Endothelial cell of umbilical vein (primary cell): ENCODE results near the gene RET. TPM values are rescaled to one million over a fixed set of nuclear protein-coding genes. Genes with fewer than 3 reads are reported as not detected.

Source experiments
- BruUV-seq: library from RNA; stranded (reverse); fragments of 400-500 nt; replicated peaks from 2 replicates; lab custom pipeline; 2021; lab: Mats Ljungman, UMichigan
- CTCF ChIA-PET: fragments of 300-600, 350-600 bp; sonication (Branson Sonifier 250); formaldehyde crosslinking; loops from one replicate; lab custom pipeline; 2021; ENCODE audit warnings: antibody characterized with exemption, inconsistent platforms; lab: Charles Lee
- POLR2A ChIA-PET: fragments of 300-600, 350-600 bp; sonication (Branson Sonifier 250); formaldehyde crosslinking; loops from one replicate; lab custom pipeline; 2021; ENCODE audit warnings: antibody characterized with exemption, inconsistent platforms; lab: Charles Lee
- DNase-seq: peaks from one replicate; pipeline ENCODE4 v3.0.0-alpha.2; 2011; ENCODE audit warnings: low read depth, low spot score
- FAIRE-seq: peaks from 2 replicates; lab custom pipeline; 2011; peaks lifted over from hg19 to GRCh38; lab: Jason Lieb, UNC
- H2AFZ ChIP-seq: 2 replicates; pipeline ENCODE4 v1.6.0; 2012; ENCODE audit warnings: low read depth, low read length, control low read depth, inconsistent platforms
- H3K27ac ChIP-seq: 2 replicates; pipeline ENCODE4 v1.5.1; 2011; ENCODE audit warnings: low read depth, mild to moderate bottlenecking, control low read depth, low read length, moderate library complexity; ENCODE audit not compliant: insufficient read depth
- H3K27me3 ChIP-seq, 2 experiments: 2 replicates each; pipeline versions ENCODE4 v1.6.0 to v1.6.1; 2011; ENCODE audit warnings: low read length in 2 of 2, mixed read lengths in 1 of 2; ENCODE audit not compliant: control insufficient read depth in 2 of 2, insufficient read depth in 2 of 2
- H3K36me3 ChIP-seq, 2 experiments: 2 replicates in 1 of 2; 3 replicates in 1 of 2; pipeline ENCODE4 v1.5.1; 2011; ENCODE audit warnings: low read length in 2 of 2, mild to moderate bottlenecking in 1 of 2, moderate library complexity in 1 of 2; ENCODE audit not compliant: control insufficient read depth in 2 of 2, insufficient read depth in 2 of 2; ENCODE audit errors: extremely low read depth in 1 of 2
- H3K4me1 ChIP-seq: 3 replicates; pipeline ENCODE4 v1.5.1; 2011; ENCODE audit warnings: mild to moderate bottlenecking, low read length; ENCODE audit not compliant: control insufficient read depth, insufficient read depth; ENCODE audit errors: extremely low read depth
- H3K4me2 ChIP-seq: 2 replicates; pipeline ENCODE4 v1.6.1; 2011; ENCODE audit warnings: low read length, control low read depth, mixed read lengths; ENCODE audit not compliant: insufficient read depth
- H3K4me3 ChIP-seq, 3 experiments: fragments of 200-600 bp in 1 of 3; sonication (generic), shearing (Covaris generic) in 1 of 3; replicated peaks in 1 of 3; 2 replicates each; pipeline ENCODE4 v1.5.1; 2011 to 2016; ENCODE audit warnings: control low read depth in 3 of 3, low read length in 3 of 3, mild to moderate bottlenecking in 2 of 3, inconsistent platforms in 1 of 3, low read depth in 1 of 3, moderate library complexity in 1 of 3; ENCODE audit not compliant: insufficient read depth in 1 of 3
- H3K79me2 ChIP-seq: 2 replicates; pipeline ENCODE4 v1.6.0; 2012; ENCODE audit warnings: low read length, inconsistent platforms; ENCODE audit not compliant: control insufficient read depth, insufficient read depth
- H3K9ac ChIP-seq: replicated peaks from 2 replicates; pipeline ENCODE3; 2011; ENCODE audit warnings: low read length, control low read depth; ENCODE audit not compliant: insufficient read depth; ENCODE audit errors: extremely low read depth
- H3K9me1 ChIP-seq: replicated peaks from 3 replicates; pipeline ENCODE4 v1.6.0; 2011; ENCODE audit warnings: mild to moderate bottlenecking, low read length; ENCODE audit not compliant: control insufficient read depth, insufficient read depth; ENCODE audit errors: extremely low read depth
- H3K9me3 ChIP-seq: replicated peaks from 2 replicates; pipeline ENCODE4 v1.5.1; 2012; ENCODE audit warnings: low read length, inconsistent platforms; ENCODE audit not compliant: control insufficient read depth, insufficient read depth
- H4K20me1 ChIP-seq: replicated peaks from 2 replicates; pipeline ENCODE3; 2011; ENCODE audit warnings: mild to moderate bottlenecking, low read length; ENCODE audit not compliant: control insufficient read depth, insufficient read depth; ENCODE audit errors: extremely low read depth
- CTCF ChIP-seq, 2 donors: IDR thresholded peaks; 1 replicate in 1 of 2; 2 replicates in 1 of 2; pipeline ENCODE4 v1.5.1; 2011; ENCODE audit warnings: low read length in 2 of 2, mild to moderate bottlenecking in 2 of 2, moderate library complexity in 2 of 2, control low read depth in 1 of 2, inconsistent platforms in 1 of 2, low read depth in 1 of 2; ENCODE audit not compliant: insufficient read depth in 1 of 2; ENCODE audit errors: extremely low read depth in 1 of 2
- EZH2 ChIP-seq: IDR thresholded peaks from 2 replicates; pipeline ENCODE4 v1.6.1; 2012; ENCODE audit warnings: borderline replicate concordance, low read depth, mild to moderate bottlenecking, moderate library complexity, low read length, inconsistent platforms; ENCODE audit not compliant: severe bottlenecking
- FOS ChIP-seq: IDR thresholded peaks from 2 replicates; pipeline ENCODE4 v1.6.1; 2011; ENCODE audit warnings: mild to moderate bottlenecking, low read length, moderate library complexity, borderline replicate concordance; ENCODE audit not compliant: insufficient read depth
- GATA2 ChIP-seq: IDR thresholded peaks from 2 replicates; pipeline ENCODE4 v1.7.0; 2011; ENCODE audit warnings: low read depth, mild to moderate bottlenecking, moderate library complexity, mixed read lengths, low read length; ENCODE audit not compliant: insufficient read length, insufficient read depth
- JUN ChIP-seq: IDR thresholded peaks from 2 replicates; pipeline ENCODE4 v1.6.1; 2011; ENCODE audit warnings: borderline replicate concordance, low read depth; ENCODE audit not compliant: insufficient read length, insufficient read depth
- MAX ChIP-seq: IDR thresholded peaks from 2 replicates; pipeline ENCODE4 v1.6.1; 2011; ENCODE audit not compliant: insufficient read depth, insufficient read length
- MYC ChIP-seq: IDR thresholded peaks from one replicate; pipeline ENCODE4 v1.6.1; 2011; ENCODE audit warnings: mild to moderate bottlenecking, low read depth, low read length
- POLR2A ChIP-seq: IDR thresholded peaks from 2 replicates; pipeline ENCODE4 v1.6.1; 2012; ENCODE audit warnings: low read depth, mild to moderate bottlenecking, control low read depth, low read length
- POLR2AphosphoS5 ChIP-seq: IDR thresholded peaks from 2 replicates; pipeline ENCODE4 v1.6.1; 2012; ENCODE audit warnings: low read depth, mild to moderate bottlenecking, control low read depth, low read length, moderate library complexity; ENCODE audit not compliant: insufficient read depth
- dilution Hi-C: fragments of 300-500 bp; cut with MboI; formaldehyde crosslinking; loops from one replicate; pipeline ENCODE4 v1.15.0; 2019; ENCODE audit warnings: low sequenced_read_pairs; ENCODE audit not compliant: extremely low pct_ligation_motif_present
- intact Hi-C: fragments of 100-400 bp; cut with micrococcal nuclease; formaldehyde crosslinking; loops from one replicate; pipeline ENCODE4 v1.10.0; 2022
- polyA plus RNA-seq, 4 experiments: library from polyadenylated mRNA; depleted of rRNA in 3 of 4; stranded (reverse) in 3 of 4; unstranded in 1 of 4; fragments of >200 nt; gene quantifications; 2 replicates each; pipeline versions ENCODE4 v1.2.1 to v1.2.3, GENCODE V29; 2011 to 2012; ENCODE audit warnings: missing spikeins in 1 of 4
- total RNA-seq: library from RNA; stranded (reverse); gene quantifications from 2 replicates; pipeline ENCODE4 v1.2.3, GENCODE V29; 2021

RET gene
- total and polyA plus RNA-seq, 2 donors (not counting 3 experiments of a cell fraction or from before 2014, with no cell fraction given): 0.04 to 0.22 TPM

GRCh38 chr10:43102063-43102828, 25.4 kb downstream of the RET start:
- TF ChIP-seq GATA2 (no peak), EZH2 (no peak), MAX (no peak), JUN (no peak), FOS (no peak), MYC (no peak), CTCF (IDR thresholded peaks at IDR 0.05; ENCODE audit: extremely low read depth in 1 of 2, insufficient read depth in 1 of 2, low read depth in 1 of 2, low read length in 2 of 2) (no peak), POLR2A (no peak), POLR2AphosphoS5 (no peak)
- dilution Hi-C loops: no loop called here
- DNase-seq (no peak), FAIRE-seq (no peak)
- intact Hi-C loops: no loop called here
- Histone ChIP-seq H3K4me3 (no peak overlapping the region), H3K27ac (no peak overlapping the region), H4K20me1 (no peaks in the 10 kb centered on the region), H3K9me3 (no peaks in the 10 kb centered on the region), H3K9ac (no peak overlapping the region), H3K9me1 (no peaks in the 10 kb centered on the region), H3K27me3 (peaks cover 1 to 8% of the 10 kb centered on the region in 2 experiments), H3K36me3 (no peaks in the 10 kb centered on the region), H3K79me2 (no peaks in the 10 kb centered on the region), H3K4me2 (no peak overlapping the region), H2AFZ (no peak overlapping the region), H3K4me1 (peaks cover 9% of the 10 kb centered on the region)
- POLR2A ChIA-PET: no interaction called here
- no TSS peak for BruUV-seq
- CTCF ChIA-PET: interaction anchor here (0.8 to 1.8 kb wide), 3 partner anchors 9 to 349 kb away, joined by 3 to 6 read pairs (median 3); no protein-coding TSS in a partner anchor
